Neural cell (in vitro differentiated cells): ENCODE results near the gene ZNF19. TPM values are rescaled to one million over a fixed set of nuclear protein-coding genes. Genes with fewer than 3 reads are reported as not detected.

Experiments
- H2AFZ ChIP-seq: fragments of 200-600, 300-800 bp; sonication (generic), shearing (Covaris generic); 2 replicates; pipeline ENCODE4 v1.6.0; 2014; ENCODE audit warnings: low read depth, mild to moderate bottlenecking, antibody characterized with exemption, low read length, moderate library complexity
- H3F3A ChIP-seq: fragments of 200-600 bp; shearing (Covaris generic); 2 replicates; pipeline ENCODE4 v1.6.1; 2016; ENCODE audit warnings: mild to moderate bottlenecking, moderate library complexity, mixed read lengths, antibody characterized with exemption, low read length; ENCODE audit not compliant: insufficient read depth, poor library complexity, severe bottlenecking
- H3K27ac ChIP-seq: fragments of 200-600, 300-800 bp; sonication (generic), shearing (Covaris generic); 2 replicates; pipeline ENCODE4 v1.5.1; 2014; ENCODE audit warnings: mild to moderate bottlenecking, low read length, moderate library complexity
- H3K27me3 ChIP-seq: fragments of 300-800, 200-600 bp; sonication (generic), shearing (Covaris generic); 2 replicates; pipeline ENCODE4 v1.6.0; 2014; ENCODE audit warnings: mild to moderate bottlenecking, low read depth, low read length, moderate library complexity; ENCODE audit not compliant: insufficient read depth
- H3K36me3 ChIP-seq: fragments of 300-800, 200-600 bp; sonication (generic), shearing (Covaris generic); 2 replicates; pipeline ENCODE4 v1.5.1; 2014; ENCODE audit warnings: mild to moderate bottlenecking, antibody characterized with exemption, low read length, moderate library complexity; ENCODE audit not compliant: insufficient read depth
- H3K4me2 ChIP-seq: fragments of 300-800, 200-600 bp; sonication (generic), shearing (Covaris generic); 2 replicates; pipeline ENCODE4 v1.6.0; 2014; ENCODE audit warnings: mild to moderate bottlenecking, low read length
- H3K4me3 ChIP-seq: fragments of 300-800, 200-600 bp; sonication (generic), shearing (Covaris generic); 2 replicates; pipeline ENCODE4 v1.5.1; 2014; ENCODE audit warnings: mild to moderate bottlenecking, low read length, moderate library complexity
- H3K79me2 ChIP-seq: fragments of 200-600 bp; shearing (Covaris generic); replicated peaks from 2 replicates; pipeline ENCODE4 v1.6.0; 2014; ENCODE audit warnings: mild to moderate bottlenecking, low read length, moderate library complexity; ENCODE audit not compliant: insufficient read depth
- H3K9ac ChIP-seq: fragments of 300-800, 200-600 bp; sonication (generic), shearing (Covaris generic); 2 replicates; pipeline ENCODE4 v1.6.1; 2016; ENCODE audit warnings: mild to moderate bottlenecking, low read length, mixed read lengths
- H3K9me2 ChIP-seq: fragments of 200-600 bp; shearing (Covaris generic); 2 replicates; pipeline ENCODE4 v1.6.1; 2016; ENCODE audit warnings: mild to moderate bottlenecking, low read length, mixed read lengths; ENCODE audit not compliant: insufficient read depth
- H3K9me3 ChIP-seq: fragments of 200-600, 300-800 bp; sonication (generic), shearing (Covaris generic); 2 replicates; pipeline ENCODE4 v1.6.1; 2016; ENCODE audit warnings: mild to moderate bottlenecking, mixed run types, low read length, moderate library complexity, mixed read lengths
- H4K20me1 ChIP-seq: fragments of 200-600 bp; shearing (Covaris generic); 2 replicates; pipeline ENCODE4 v1.6.1; 2016; ENCODE audit warnings: mild to moderate bottlenecking, mixed run types; ENCODE audit not compliant: insufficient read depth
- EP300 ChIP-seq: fragments of 450-650 bp; conservative IDR thresholded peaks from 2 replicates; pipeline ENCODE4 v1.6.1; 2014; ENCODE audit warnings: antibody characterized with exemption, mild to moderate bottlenecking, moderate library complexity; ENCODE audit not compliant: poor library complexity, severe bottlenecking
- EZH2 ChIP-seq: fragments of 200-600, 300-800 bp; shearing (Covaris generic), sonication (generic); IDR thresholded peaks from 2 replicates; pipeline ENCODE4 v1.6.1; 2014; ENCODE audit warnings: antibody characterized with exemption, low read length, borderline replicate concordance, mild to moderate bottlenecking; ENCODE audit not compliant: insufficient read depth, poor library complexity, severe bottlenecking
- MXI1 ChIP-seq: fragments of 450-650 bp; conservative IDR thresholded peaks from 2 replicates; pipeline ENCODE4 v1.6.1; 2014; ENCODE audit warnings: antibody characterized with exemption, mild to moderate bottlenecking; ENCODE audit not compliant: poor library complexity, severe bottlenecking
- POLR2AphosphoS5 ChIP-seq: IDR thresholded peaks from 2 replicates; pipeline ENCODE4 v1.6.1; 2012
- RAD21 ChIP-seq: fragments of 450-650 bp; conservative IDR thresholded peaks from 2 replicates; pipeline ENCODE4 v1.6.1; 2014; ENCODE audit warnings: antibody characterized with exemption, mild to moderate bottlenecking, moderate library complexity
- SMC3 ChIP-seq: fragments of 450-650 bp; conservative IDR thresholded peaks from 2 replicates; pipeline ENCODE4 v1.6.1; 2014; ENCODE audit warnings: antibody characterized with exemption, mild to moderate bottlenecking, moderate library complexity; ENCODE audit not compliant: poor library complexity
- TAF1 ChIP-seq: IDR thresholded peaks from 2 replicates; pipeline ENCODE4 v1.6.1; 2012; ENCODE audit warnings: low read depth
- polyA plus RNA-seq: library from polyadenylated mRNA; depleted of rRNA; stranded (reverse); fragments of >200 nt; gene quantifications from 2 replicates; pipeline ENCODE4 v1.2.3, GENCODE V29; 2014
- TF ChIP-seq, protein P1 (sequence below): IDR thresholded peaks from 2 replicates; pipeline ENCODE4 v1.6.1; 2012; ENCODE audit warnings: borderline replicate concordance
- TF ChIP-seq, protein P2 (sequence below): fragments of 450-650 bp; IDR thresholded peaks from 2 replicates; pipeline ENCODE4 v1.5.1; 2014; ENCODE audit warnings: antibody characterized with exemption, mild to moderate bottlenecking, moderate library complexity; ENCODE audit not compliant: poor library complexity, severe bottlenecking

Gene ZNF19
- polyA plus RNA-seq, 1 donor from 2014 or later, result 6.6 TPM

DNA sequence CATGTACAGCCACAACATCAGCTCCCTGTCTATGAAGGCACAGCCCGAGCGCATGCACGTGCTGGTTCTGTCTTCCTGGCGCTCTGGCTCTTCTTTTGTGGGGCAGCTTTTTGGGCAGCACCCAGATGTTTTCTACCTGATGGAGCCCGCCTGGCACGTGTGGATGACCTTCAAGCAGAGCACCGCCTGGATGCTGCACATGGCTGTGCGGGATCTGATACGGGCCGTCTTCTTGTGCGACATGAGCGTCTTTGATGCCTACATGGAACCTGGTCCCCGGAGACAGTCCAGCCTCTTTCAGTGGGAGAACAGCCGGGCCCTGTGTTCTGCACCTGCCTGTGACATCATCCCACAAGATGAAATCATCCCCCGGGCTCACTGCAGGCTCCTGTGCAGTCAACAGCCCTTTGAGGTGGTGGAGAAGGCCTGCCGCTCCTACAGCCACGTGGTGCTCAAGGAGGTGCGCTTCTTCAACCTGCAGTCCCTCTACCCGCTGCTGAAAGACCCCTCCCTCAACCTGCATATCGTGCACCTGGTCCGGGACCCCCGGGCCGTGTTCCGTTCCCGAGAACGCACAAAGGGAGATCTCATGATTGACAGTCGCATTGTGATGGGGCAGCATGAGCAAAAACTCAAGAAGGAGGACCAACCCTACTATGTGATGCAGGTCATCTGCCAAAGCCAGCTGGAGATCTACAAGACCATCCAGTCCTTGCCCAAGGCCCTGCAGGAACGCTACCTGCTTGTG lies 47.8 kb upstream of the ZNF19 start:
- no peaks in the 10 kb centered on the region for H3K9me3 ChIP-seq
- H3K79me2 ChIP-seq, result no peaks in the 10 kb centered on the region
- H2AFZ ChIP-seq, result no peak overlapping the region
- H3K27ac ChIP-seq, result no peak overlapping the region
- no peaks in the 10 kb centered on the region for H4K20me1 ChIP-seq
- no peak overlapping the region for H3K9ac ChIP-seq
- H3K4me3 ChIP-seq, result no peak overlapping the region
- H3K4me2 ChIP-seq, result no peak overlapping the region
- H3K36me3 ChIP-seq, result no peaks in the 10 kb centered on the region
- H3F3A ChIP-seq, result no peaks in the 10 kb centered on the region
- H3K27me3 ChIP-seq, result no peaks in the 10 kb centered on the region
- TF ChIP-seq SMC3 (no peak), EZH2 (no peak), EP300 (no peak), RAD21 (no peak), POLR2AphosphoS5 (no peak), MXI1 (no peak), TAF1 (no peak)
- TF ChIP-seq, protein P1, sequence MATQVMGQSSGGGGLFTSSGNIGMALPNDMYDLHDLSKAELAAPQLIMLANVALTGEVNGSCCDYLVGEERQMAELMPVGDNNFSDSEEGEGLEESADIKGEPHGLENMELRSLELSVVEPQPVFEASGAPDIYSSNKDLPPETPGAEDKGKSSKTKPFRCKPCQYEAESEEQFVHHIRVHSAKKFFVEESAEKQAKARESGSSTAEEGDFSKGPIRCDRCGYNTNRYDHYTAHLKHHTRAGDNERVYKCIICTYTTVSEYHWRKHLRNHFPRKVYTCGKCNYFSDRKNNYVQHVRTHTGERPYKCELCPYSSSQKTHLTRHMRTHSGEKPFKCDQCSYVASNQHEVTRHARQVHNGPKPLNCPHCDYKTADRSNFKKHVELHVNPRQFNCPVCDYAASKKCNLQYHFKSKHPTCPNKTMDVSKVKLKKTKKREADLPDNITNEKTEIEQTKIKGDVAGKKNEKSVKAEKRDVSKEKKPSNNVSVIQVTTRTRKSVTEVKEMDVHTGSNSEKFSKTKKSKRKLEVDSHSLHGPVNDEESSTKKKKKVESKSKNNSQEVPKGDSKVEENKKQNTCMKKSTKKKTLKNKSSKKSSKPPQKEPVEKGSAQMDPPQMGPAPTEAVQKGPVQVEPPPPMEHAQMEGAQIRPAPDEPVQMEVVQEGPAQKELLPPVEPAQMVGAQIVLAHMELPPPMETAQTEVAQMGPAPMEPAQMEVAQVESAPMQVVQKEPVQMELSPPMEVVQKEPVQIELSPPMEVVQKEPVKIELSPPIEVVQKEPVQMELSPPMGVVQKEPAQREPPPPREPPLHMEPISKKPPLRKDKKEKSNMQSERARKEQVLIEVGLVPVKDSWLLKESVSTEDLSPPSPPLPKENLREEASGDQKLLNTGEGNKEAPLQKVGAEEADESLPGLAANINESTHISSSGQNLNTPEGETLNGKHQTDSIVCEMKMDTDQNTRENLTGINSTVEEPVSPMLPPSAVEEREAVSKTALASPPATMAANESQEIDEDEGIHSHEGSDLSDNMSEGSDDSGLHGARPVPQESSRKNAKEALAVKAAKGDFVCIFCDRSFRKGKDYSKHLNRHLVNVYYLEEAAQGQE, result no peak
- TF ChIP-seq, protein P2, sequence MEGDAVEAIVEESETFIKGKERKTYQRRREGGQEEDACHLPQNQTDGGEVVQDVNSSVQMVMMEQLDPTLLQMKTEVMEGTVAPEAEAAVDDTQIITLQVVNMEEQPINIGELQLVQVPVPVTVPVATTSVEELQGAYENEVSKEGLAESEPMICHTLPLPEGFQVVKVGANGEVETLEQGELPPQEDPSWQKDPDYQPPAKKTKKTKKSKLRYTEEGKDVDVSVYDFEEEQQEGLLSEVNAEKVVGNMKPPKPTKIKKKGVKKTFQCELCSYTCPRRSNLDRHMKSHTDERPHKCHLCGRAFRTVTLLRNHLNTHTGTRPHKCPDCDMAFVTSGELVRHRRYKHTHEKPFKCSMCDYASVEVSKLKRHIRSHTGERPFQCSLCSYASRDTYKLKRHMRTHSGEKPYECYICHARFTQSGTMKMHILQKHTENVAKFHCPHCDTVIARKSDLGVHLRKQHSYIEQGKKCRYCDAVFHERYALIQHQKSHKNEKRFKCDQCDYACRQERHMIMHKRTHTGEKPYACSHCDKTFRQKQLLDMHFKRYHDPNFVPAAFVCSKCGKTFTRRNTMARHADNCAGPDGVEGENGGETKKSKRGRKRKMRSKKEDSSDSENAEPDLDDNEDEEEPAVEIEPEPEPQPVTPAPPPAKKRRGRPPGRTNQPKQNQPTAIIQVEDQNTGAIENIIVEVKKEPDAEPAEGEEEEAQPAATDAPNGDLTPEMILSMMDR, result no peak
- no peaks in the 10 kb centered on the region for H3K9me2 ChIP-seq

DNA sequence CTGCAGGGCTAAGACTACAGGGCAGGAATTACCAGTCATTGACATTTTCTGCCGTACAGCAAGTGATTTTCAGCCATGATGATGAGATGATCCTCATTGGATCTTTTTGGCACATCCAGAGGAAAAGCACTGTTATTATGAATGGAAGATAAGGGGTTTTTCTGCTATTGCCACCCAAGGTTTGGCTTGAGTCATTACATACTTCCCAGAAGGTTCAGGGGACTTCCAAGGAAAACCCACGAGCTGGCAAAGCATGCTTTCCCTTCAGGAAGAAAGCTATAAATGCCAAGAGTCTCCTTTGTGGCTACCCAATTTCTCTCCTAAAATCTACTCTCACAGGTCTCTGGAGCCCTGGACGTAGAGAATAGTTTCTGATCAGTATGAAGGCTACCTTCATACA lies 43.2 kb upstream of the ZNF19 start:
- Histone ChIP-seq H3K9me2 (no peaks in the 10 kb centered on the region), H2AFZ (no peak overlapping the region), H3F3A (no peaks in the 10 kb centered on the region), H3K4me2 (no peak overlapping the region), H3K27me3 (no peaks in the 10 kb centered on the region), H4K20me1 (no peaks in the 10 kb centered on the region), H3K9me3 (no peaks in the 10 kb centered on the region), H3K4me3 (no peak overlapping the region), H3K27ac (no peak overlapping the region), H3K36me3 (no peaks in the 10 kb centered on the region), H3K9ac (no peak overlapping the region), H3K79me2 (no peaks in the 10 kb centered on the region)
- TF ChIP-seq TAF1 (no peak), EP300 (no peak), POLR2AphosphoS5 (no peak), SMC3 (no peak)
- TF ChIP-seq, protein P2, result no peak
